Gastrocnemius medialis (tissue), 4 donors: ENCODE results near the gene IL6ST.

Experiments used
- POLR2A ChIP-seq, 2 donors: fragments of 450-650 bp; IDR thresholded peaks; one replicate each; pipeline ENCODE4 v1.6.1; 2017; ENCODE audit warnings: antibody characterized with exemption in 2 of 2, mild to moderate bottlenecking in 2 of 2, moderate library complexity in 2 of 2
- TF ChIP-seq, protein P1 (sequence below), 5 experiments: fragments of 450-650 bp in 3 of 5; fragments of 200-600 bp in 2 of 5; sonication (generic) in 2 of 5; IDR thresholded peaks in 4 of 5; conservative IDR thresholded peaks in 1 of 5; 1 replicate in 4 of 5; 2 replicates in 1 of 5; pipeline ENCODE4 v1.5.1; 2016 to 2019; ENCODE audit warnings: antibody characterized with exemption in 5 of 5, mild to moderate bottlenecking in 3 of 5, moderate library complexity in 3 of 5

DNA sequence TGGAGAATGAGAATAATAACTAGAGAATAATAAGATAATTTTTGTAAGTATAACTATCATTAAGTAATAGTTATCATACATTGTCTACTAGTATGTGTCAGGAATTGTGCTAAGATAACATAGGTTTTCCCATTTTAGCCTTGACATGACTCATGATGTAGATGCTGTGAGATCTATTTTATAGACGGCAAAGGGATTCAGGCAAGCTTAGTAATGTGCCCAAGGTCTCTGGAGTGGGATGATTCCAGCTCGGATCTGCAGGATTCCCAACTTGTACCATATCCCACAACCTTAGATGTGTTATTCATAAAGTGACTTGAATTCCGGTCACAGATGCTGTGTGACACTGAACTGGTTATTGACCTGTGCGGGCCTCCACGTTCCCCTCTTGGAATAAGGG, 92.1 kb downstream of the IL6ST start:
- TF ChIP-seq, protein P1, sequence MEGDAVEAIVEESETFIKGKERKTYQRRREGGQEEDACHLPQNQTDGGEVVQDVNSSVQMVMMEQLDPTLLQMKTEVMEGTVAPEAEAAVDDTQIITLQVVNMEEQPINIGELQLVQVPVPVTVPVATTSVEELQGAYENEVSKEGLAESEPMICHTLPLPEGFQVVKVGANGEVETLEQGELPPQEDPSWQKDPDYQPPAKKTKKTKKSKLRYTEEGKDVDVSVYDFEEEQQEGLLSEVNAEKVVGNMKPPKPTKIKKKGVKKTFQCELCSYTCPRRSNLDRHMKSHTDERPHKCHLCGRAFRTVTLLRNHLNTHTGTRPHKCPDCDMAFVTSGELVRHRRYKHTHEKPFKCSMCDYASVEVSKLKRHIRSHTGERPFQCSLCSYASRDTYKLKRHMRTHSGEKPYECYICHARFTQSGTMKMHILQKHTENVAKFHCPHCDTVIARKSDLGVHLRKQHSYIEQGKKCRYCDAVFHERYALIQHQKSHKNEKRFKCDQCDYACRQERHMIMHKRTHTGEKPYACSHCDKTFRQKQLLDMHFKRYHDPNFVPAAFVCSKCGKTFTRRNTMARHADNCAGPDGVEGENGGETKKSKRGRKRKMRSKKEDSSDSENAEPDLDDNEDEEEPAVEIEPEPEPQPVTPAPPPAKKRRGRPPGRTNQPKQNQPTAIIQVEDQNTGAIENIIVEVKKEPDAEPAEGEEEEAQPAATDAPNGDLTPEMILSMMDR (IDR thresholded peaks at IDR 0.05 in 4 of 5, conservative IDR thresholded peaks at IDR 0.05 in 1 of 5) = no peak
- no peak for TF ChIP-seq POLR2A (IDR thresholded peaks at IDR 0.05)
